ENCODE data around the gene CCM2.

CCM2 gene

DNA sequence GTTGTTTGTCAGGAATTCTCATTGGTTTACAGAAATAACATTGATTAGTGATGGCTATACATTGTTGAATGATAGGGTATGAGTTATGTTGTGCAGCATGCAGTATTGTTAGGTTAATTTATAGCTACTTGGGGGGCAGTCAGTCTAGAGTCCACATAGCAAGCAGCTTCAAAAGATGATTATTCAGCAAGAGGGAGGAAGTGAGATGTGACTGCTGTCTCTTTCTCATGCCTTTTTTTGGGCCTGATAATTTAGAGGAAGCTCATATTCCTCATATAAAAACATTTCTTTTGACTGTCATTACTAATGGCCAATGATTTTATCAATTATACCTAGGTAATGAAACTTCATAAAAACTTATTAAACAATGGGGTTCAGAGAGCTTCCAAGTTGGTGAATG, 114.9 kb downstream of the CCM2 start:
- Histone ChIP-seq H4K20me1 (ENCODE audit: insufficient read depth, low read length) (no peaks in the 10 kb centered on the region), H3K9me3 (replicated peaks; ENCODE audit: insufficient read depth, low read length) (no peaks in the 10 kb centered on the region), H3K9me2 (replicated peaks; ENCODE audit: insufficient read depth, low read length) (no peaks in the 10 kb centered on the region), H2AFZ (ENCODE audit: low read length) (no peak overlapping the region), H3K9ac (ENCODE audit: low read length) (no peak overlapping the region), H3K27me3 (replicated peaks; ENCODE audit: insufficient read depth, low read length) (no peaks in the 10 kb centered on the region), H3K36me3 (replicated peaks; ENCODE audit: insufficient read depth, low read length) (no peaks in the 10 kb centered on the region), H3K27ac (ENCODE audit: low read length) (no peak overlapping the region), H3F3A (ENCODE audit: insufficient read depth, low read length) (peaks cover 9% of the 10 kb centered on the region), H3K4me3 (ENCODE audit: low read length) (no peak overlapping the region), H3K79me2 (ENCODE audit: low read length) (peaks cover 16% of the 10 kb centered on the region), H3K4me2 (ENCODE audit: low read depth, low read length) (no peak overlapping the region), H3K4me1 (ENCODE audit: low read length) (no peaks in the 10 kb centered on the region)
- TF ChIP-seq EZH2 (optimal IDR thresholded peaks at IDR 0.05; ENCODE audit: low read depth, low read length): no peak
- TF ChIP-seq, protein P1, sequence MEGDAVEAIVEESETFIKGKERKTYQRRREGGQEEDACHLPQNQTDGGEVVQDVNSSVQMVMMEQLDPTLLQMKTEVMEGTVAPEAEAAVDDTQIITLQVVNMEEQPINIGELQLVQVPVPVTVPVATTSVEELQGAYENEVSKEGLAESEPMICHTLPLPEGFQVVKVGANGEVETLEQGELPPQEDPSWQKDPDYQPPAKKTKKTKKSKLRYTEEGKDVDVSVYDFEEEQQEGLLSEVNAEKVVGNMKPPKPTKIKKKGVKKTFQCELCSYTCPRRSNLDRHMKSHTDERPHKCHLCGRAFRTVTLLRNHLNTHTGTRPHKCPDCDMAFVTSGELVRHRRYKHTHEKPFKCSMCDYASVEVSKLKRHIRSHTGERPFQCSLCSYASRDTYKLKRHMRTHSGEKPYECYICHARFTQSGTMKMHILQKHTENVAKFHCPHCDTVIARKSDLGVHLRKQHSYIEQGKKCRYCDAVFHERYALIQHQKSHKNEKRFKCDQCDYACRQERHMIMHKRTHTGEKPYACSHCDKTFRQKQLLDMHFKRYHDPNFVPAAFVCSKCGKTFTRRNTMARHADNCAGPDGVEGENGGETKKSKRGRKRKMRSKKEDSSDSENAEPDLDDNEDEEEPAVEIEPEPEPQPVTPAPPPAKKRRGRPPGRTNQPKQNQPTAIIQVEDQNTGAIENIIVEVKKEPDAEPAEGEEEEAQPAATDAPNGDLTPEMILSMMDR (IDR thresholded peaks at IDR 0.05; ENCODE audit: low read length): no peak
- no peak for TF ChIP-seq EZH2phosphoT487 (IDR thresholded peaks at IDR 0.05; ENCODE audit: low read length)
- no peak for DNase-seq

DNA sequence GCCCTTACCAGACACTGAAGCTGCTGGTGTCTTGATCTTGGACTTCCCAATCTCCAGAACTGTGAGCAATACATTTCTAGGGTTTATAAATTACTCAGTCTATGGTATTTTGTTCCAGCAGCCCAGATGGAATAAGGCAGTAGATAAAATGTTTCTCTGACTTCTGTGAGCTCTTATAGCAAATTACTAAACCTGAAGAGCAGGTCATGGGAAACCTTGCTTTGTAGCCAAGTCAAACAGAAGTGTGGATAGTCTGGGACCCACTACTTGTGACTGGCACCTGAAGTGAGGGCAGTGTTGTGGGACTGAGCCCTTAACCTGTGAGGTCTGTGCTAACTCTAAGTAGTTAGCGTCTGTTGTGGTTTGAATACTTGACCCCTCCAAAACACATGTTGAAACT, 116.0 kb downstream of the CCM2 start:
- no peak for DNase-seq
- Histone ChIP-seq H3K36me3 (replicated peaks; ENCODE audit: insufficient read depth, low read length) (no peaks in the 10 kb centered on the region), H3K4me1 (ENCODE audit: low read length) (no peaks in the 10 kb centered on the region), H2AFZ (ENCODE audit: low read length) (no peak overlapping the region), H4K20me1 (ENCODE audit: insufficient read depth, low read length) (no peaks in the 10 kb centered on the region), H3K79me2 (ENCODE audit: low read length) (peaks cover 5% of the 10 kb centered on the region), H3K27me3 (replicated peaks; ENCODE audit: insufficient read depth, low read length) (no peaks in the 10 kb centered on the region), H3K4me3 (ENCODE audit: low read length) (no peak overlapping the region), H3K27ac (ENCODE audit: low read length) (no peak overlapping the region), H3K9me2 (replicated peaks; ENCODE audit: insufficient read depth, low read length) (no peaks in the 10 kb centered on the region), H3F3A (ENCODE audit: insufficient read depth, low read length) (peaks cover 9% of the 10 kb centered on the region), H3K9me3 (replicated peaks; ENCODE audit: insufficient read depth, low read length) (no peaks in the 10 kb centered on the region), H3K4me2 (ENCODE audit: low read depth, low read length) (no peak overlapping the region), H3K9ac (ENCODE audit: low read length) (no peak overlapping the region)
- TF ChIP-seq EZH2phosphoT487 (IDR thresholded peaks at IDR 0.05; ENCODE audit: low read length): no peak
- no peak for TF ChIP-seq EZH2 (optimal IDR thresholded peaks at IDR 0.05; ENCODE audit: low read depth, low read length)
- TF ChIP-seq, protein P1 (IDR thresholded peaks at IDR 0.05; ENCODE audit: low read length): no peak

DNA sequence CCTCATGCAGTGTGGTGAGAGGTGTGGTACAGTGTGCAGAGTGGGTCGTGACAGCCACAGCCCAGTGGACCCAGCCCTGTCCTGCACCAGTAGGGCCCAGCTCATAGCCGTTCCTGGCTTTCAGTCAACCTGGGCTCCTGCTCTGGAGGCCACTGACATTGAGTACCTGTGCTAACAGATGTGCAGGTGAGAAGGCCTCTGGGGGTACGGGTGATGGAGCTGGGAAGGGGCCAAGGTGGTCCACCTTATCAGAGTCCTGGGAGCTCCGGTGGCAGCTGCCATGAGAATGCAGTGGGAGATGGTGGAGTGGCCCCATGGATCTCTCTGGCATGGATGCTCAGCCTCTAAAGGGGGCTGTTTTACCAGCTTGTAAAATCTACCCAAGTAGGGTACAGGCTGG, 117.6 kb downstream of the CCM2 start:
- Histone ChIP-seq H4K20me1 (ENCODE audit: insufficient read depth, low read length) (no peaks in the 10 kb centered on the region), H3K36me3 (replicated peaks; ENCODE audit: insufficient read depth, low read length) (no peaks in the 10 kb centered on the region), H3K27ac (ENCODE audit: low read length) (no peak overlapping the region), H3F3A (ENCODE audit: insufficient read depth, low read length) (0 out of 2 replicates have a peak, but pooled peaks cover under 1% of the 10 kb centered on the region), H3K4me1 (ENCODE audit: low read length) (no peaks in the 10 kb centered on the region), H3K9me3 (replicated peaks; ENCODE audit: insufficient read depth, low read length) (no peaks in the 10 kb centered on the region), H3K4me2 (ENCODE audit: low read depth, low read length) (no peak overlapping the region), H3K9ac (ENCODE audit: low read length) (no peak overlapping the region), H3K4me3 (ENCODE audit: low read length) (no peak overlapping the region), H3K9me2 (replicated peaks; ENCODE audit: insufficient read depth, low read length) (no peaks in the 10 kb centered on the region), H3K79me2 (ENCODE audit: low read length) (no peaks in the 10 kb centered on the region), H3K27me3 (replicated peaks; ENCODE audit: insufficient read depth, low read length) (no peaks in the 10 kb centered on the region), H2AFZ (ENCODE audit: low read length) (no peak overlapping the region)
- TF ChIP-seq, protein P1 (IDR thresholded peaks at IDR 0.05; ENCODE audit: low read length): no peak
- no peak for DNase-seq
